Metanephros (tissue), 2 donors: Measurements from ENCODE around the gene SPINK14. TPM values are rescaled to one million over a fixed set of nuclear protein-coding genes. Genes with fewer than 3 reads are reported as not detected.

Source experiments
- small RNA-seq: library from RNA; depleted of rRNA; stranded (forward); fragments of <200 nt; gene quantifications from one replicate; pipeline ENCODE3, GENCODE V24; 2014; ENCODE audit warnings: low replicate concordance
- total RNA-seq: library from RNA; depleted of rRNA; stranded (reverse); fragments of >200 nt; gene quantifications from one replicate; pipeline ENCODE4 v1.2.3, GENCODE V29; 2014

SPINK14 gene
- not detected for total RNA-seq

GRCh38 chr5:148168246-148168645 lies at the start of gene SPINK14:
SPINK14 (plus strand) TSS chr5:148168546; CDS start chr5:148169733, 1,187 bp downstream.

GRCh38 chr5:148202531-148203203 lies 34.3 kb downstream of the SPINK14 start, which contains the start of gene SPINK6:
SPINK6 (plus strand) TSS chr5:148203042; CDS start chr5:148203097, 55 bp downstream.

Small RNAs within 50 kb of the gene (small RNA-seq; reads per million reads assigned to genes)
- not detected for gene HMGN1P16

Other genes with a start within 250 kb of the SPINK14 start
- 1.3 TPM for gene SPINK5, start 104.6 kb upstream of the SPINK14 start, total RNA-seq
- gene SPINK6, start 34.5 kb downstream of the SPINK14 start, total RNA-seq = not detected
- gene MARCOL, start 70.0 kb downstream of the SPINK14 start, total RNA-seq = not detected
- not detected for gene SPINK13, start 100.2 kb downstream of the SPINK14 start, total RNA-seq
- gene SPINK7, start 143.9 kb downstream of the SPINK14 start, total RNA-seq = not detected
- not detected for gene SPINK9, start 167.0 kb downstream of the SPINK14 start, total RNA-seq
- 53.0 TPM for gene FBXO38, start 215.4 kb downstream of the SPINK14 start, total RNA-seq